CD14-positive monocyte (primary cell): ENCODE results near the gene RTN4RL1. TPM values are rescaled to one million over a fixed set of nuclear protein-coding genes. Genes with fewer than 3 reads are reported as not detected.

Experiments used
- DNase-seq, 3 donors: peaks; one replicate each; pipeline ENCODE4 v3.0.0-alpha.2; 2011 to 2022
- H2AFZ ChIP-seq: 2 replicates; pipeline ENCODE4 v1.6.0; 2012; ENCODE audit warnings: mild to moderate bottlenecking, low read depth, low read length, inconsistent platforms; ENCODE audit not compliant: insufficient read depth, poor library complexity, severe bottlenecking
- H3K27ac ChIP-seq, 2 donors: 1 replicate in 1 of 2; 2 replicates in 1 of 2; pipeline ENCODE4 v1.5.1; 2012 to 2013; ENCODE audit warnings: low read length in 2 of 2, control low read depth in 1 of 2, inconsistent platforms in 1 of 2, low read depth in 1 of 2, mild to moderate bottlenecking in 1 of 2
- H3K27me3 ChIP-seq, 2 donors: one replicate each; pipeline versions ENCODE4 v1.6.0 to v1.6.1; 2011 to 2013; ENCODE audit warnings: low read length in 2 of 2; ENCODE audit not compliant: control insufficient read depth in 2 of 2, insufficient read depth in 2 of 2
- H3K36me3 ChIP-seq, 2 donors: replicated peaks in 1 of 2; 1 replicate in 1 of 2; 2 replicates in 1 of 2; pipeline versions ENCODE4 v1.5.1 to v1.6.1; 2012 to 2013; ENCODE audit warnings: low read length in 2 of 2, control low read depth in 1 of 2, inconsistent platforms in 1 of 2, mild to moderate bottlenecking in 1 of 2; ENCODE audit not compliant: insufficient read depth in 2 of 2, control insufficient read depth in 1 of 2
- H3K4me1 ChIP-seq, 2 donors: 1 replicate in 1 of 2; 2 replicates in 1 of 2; pipeline versions ENCODE4 v1.5.1 to v1.6.1; 2012 to 2013; ENCODE audit warnings: low read length in 2 of 2, control low read depth in 1 of 2, inconsistent platforms in 1 of 2, mild to moderate bottlenecking in 1 of 2, moderate library complexity in 1 of 2; ENCODE audit not compliant: insufficient read depth in 2 of 2, control insufficient read depth in 1 of 2
- H3K4me2 ChIP-seq: replicated peaks from 2 replicates; pipeline ENCODE3; 2012; ENCODE audit warnings: low read length, moderate library complexity, mild to moderate bottlenecking; ENCODE audit not compliant: poor library complexity, severe bottlenecking; ENCODE audit errors: extremely low read depth
- H3K4me3 ChIP-seq, 3 experiments: fragments of 200-600 bp in 1 of 3; sonication (generic) in 1 of 3; replicated peaks in 1 of 3; 1 replicate in 2 of 3; 2 replicates in 1 of 3; pipeline ENCODE4 v1.5.1; 2011 to 2013; ENCODE audit warnings: low read length in 3 of 3, mild to moderate bottlenecking in 3 of 3, control low read depth in 2 of 3, low read depth in 2 of 3, inconsistent platforms in 1 of 3, moderate library complexity in 1 of 3
- H3K79me2 ChIP-seq: 2 replicates; pipeline ENCODE4 v1.6.0; 2012; ENCODE audit warnings: mild to moderate bottlenecking, control low read depth, inconsistent platforms, low read length, moderate library complexity; ENCODE audit not compliant: insufficient read depth
- H3K9ac ChIP-seq: 2 replicates; pipeline ENCODE4 v1.6.0; 2017; ENCODE audit warnings: low read length, mild to moderate bottlenecking; ENCODE audit not compliant: insufficient read depth, poor library complexity, severe bottlenecking
- H3K9me3 ChIP-seq, 2 donors: replicated peaks in 1 of 2; 1 replicate in 1 of 2; 2 replicates in 1 of 2; pipeline versions ENCODE4 v1.5.1 to v1.6.1; 2012 to 2013; ENCODE audit warnings: low read length in 2 of 2, control low read depth in 1 of 2; ENCODE audit not compliant: control insufficient read depth in 1 of 2, insufficient read depth in 1 of 2
- H4K20me1 ChIP-seq: 2 replicates; pipeline ENCODE4 v1.6.0; 2012; ENCODE audit warnings: mild to moderate bottlenecking, low read length, control low read depth, moderate library complexity; ENCODE audit not compliant: insufficient read depth
- H3K27ac Mint-ChIP-seq, 7 donors: one replicate each; pipeline ENCODE4 v1.8.0; 2020; ENCODE audit warnings: mild to moderate bottlenecking in 7 of 7, mixed read lengths in 7 of 7, moderate library complexity in 6 of 7, inconsistent platforms in 2 of 7
- H3K27me3 Mint-ChIP-seq, 3 donors: one replicate each; pipeline ENCODE4 v1.8.0; 2021 to 2022; ENCODE audit warnings: low read depth in 3 of 3, mild to moderate bottlenecking in 3 of 3, mixed read lengths in 3 of 3, moderate library complexity in 3 of 3, inconsistent platforms in 1 of 3
- H3K36me3 Mint-ChIP-seq, 2 donors: one replicate each; pipeline ENCODE4 v1.8.0; 2020; ENCODE audit warnings: mixed read lengths in 2 of 2, inconsistent platforms in 1 of 2, mild to moderate bottlenecking in 1 of 2
- H3K4me1 Mint-ChIP-seq: one replicate; pipeline ENCODE4 v1.8.0; 2020; ENCODE audit warnings: mild to moderate bottlenecking, mixed read lengths
- H3K4me3 Mint-ChIP-seq, 2 donors: one replicate each; pipeline ENCODE4 v1.8.0; 2020; ENCODE audit warnings: mild to moderate bottlenecking in 2 of 2, mixed read lengths in 2 of 2, moderate library complexity in 1 of 2
- H3K9me3 Mint-ChIP-seq, 7 donors: one replicate each; pipeline ENCODE4 v1.8.0; 2020 to 2022; ENCODE audit warnings: mixed read lengths in 7 of 7, mild to moderate bottlenecking in 6 of 7, moderate library complexity in 6 of 7, inconsistent platforms in 2 of 7
- CTCF ChIP-seq: fragments of 200-600 bp; IDR thresholded peaks from one replicate; pipeline ENCODE4 v1.8.0; 2022; ENCODE audit warnings: antibody characterized with exemption, mild to moderate bottlenecking
- WGBS: methylation state at CpG from one replicate; pipeline ENCODE4 v1.1.5; 2013; ENCODE audit warnings: missing lambda C conversion rate; ENCODE audit not compliant: insufficient coverage; 5-methylcytosine and 5-hydroxymethylcytosine counted together
- intact Hi-C, 2 donors: fragments of 100-400 bp; cut with micrococcal nuclease; formaldehyde crosslinking; loops; one replicate each; pipeline versions ENCODE4 v1.15.0 to v1.15.1; 2023
- polyA plus RNA-seq, 3 donors: library from polyadenylated mRNA; depleted of rRNA in 1 of 3; unstranded in 2 of 3; stranded (reverse) in 1 of 3; fragments of 300-500 nt in 2 of 3; fragments of >200 nt in 1 of 3; fragmentation: Illumina TruSeq in 2 of 3; gene quantifications; 1 replicate in 2 of 3; 2 replicates in 1 of 3; pipeline ENCODE4 v1.2.3, GENCODE V29; 2012 to 2021

RTN4RL1 gene
- polyA plus RNA-seq, 3 donors: 0.07 to 0.29 (median 0.11) TPM

- peaks cover 33 to 59% of the 10 kb centered on the region in 2 donors for H3K4me1 ChIP-seq
Observed at GRCh38 chr17:2059547-2060384, 34.6 kb upstream of the RTN4RL1 start.

More at GRCh38 chr17:2059547-2060384, 34.6 kb upstream of the RTN4RL1 start:
- 48% methylated on average over 17 of the region's 21 CpGs for WGBS
- Mint-ChIP-seq H3K4me1 (peaks cover 29% of the 10 kb centered on the region), H3K27me3 (peaks cover 15 to 56% (median 23%) of the 10 kb centered on the region in 3 donors), H3K4me3 (peak overlapping the region; percentile 80 to 90), H3K27ac (peak overlapping the region in 6 of 7 donors; percentile 40 to 78 (median 70)), H3K9me3 (peaks cover 0 to 2% (median 0%) of the 10 kb centered on the region in 7 donors), H3K36me3 (peaks cover 41 to 45% of the 10 kb centered on the region in 2 donors)
- intact Hi-C loops: loop anchor here (2.0 to 10.0 kb wide), 4 partner anchors 27 to 98 kb away; no protein-coding TSS in a partner anchor
- no peaks in the 10 kb centered on the region for H3K79me2 ChIP-seq
- peaks cover 9 to 32% of the 10 kb centered on the region in 2 donors for H3K36me3 ChIP-seq
- peak overlapping the region; percentile 53 for H3K9ac ChIP-seq
- peak overlapping the region; percentile 85 for H3K4me2 ChIP-seq
- H2AFZ ChIP-seq: no peak overlapping the region
- DNase-seq: no peak
- H3K9me3 ChIP-seq: peaks cover 0 to 3% of the 10 kb centered on the region in 2 donors
- TF ChIP-seq CTCF: no peak
- H3K27ac ChIP-seq: peak overlapping the region in 1 of 2 donors; percentile 67
- H4K20me1 ChIP-seq: peaks cover 8% of the 10 kb centered on the region
- peak overlapping the region; percentile 16 to 76 (median 47) for H3K4me3 ChIP-seq
- peaks cover 10 to 23% of the 10 kb centered on the region in 2 donors for H3K27me3 ChIP-seq
